Tibial nerve (tissue), 3 donors: ENCODE results near the gene PBLD.

Source experiments
- CTCF ChIP-seq, 5 experiments: fragments of 200-600 bp in 3 of 5; fragments of 450-650 bp in 2 of 5; sonication (generic) in 3 of 5; IDR thresholded peaks; one replicate each; pipeline ENCODE4 v1.5.1; 2016 to 2019; ENCODE audit warnings: antibody characterized with exemption in 5 of 5, mild to moderate bottlenecking in 3 of 5, moderate library complexity in 2 of 5
- POLR2A ChIP-seq, 2 donors: fragments of 450-650 bp; IDR thresholded peaks; one replicate each; pipeline ENCODE4 v1.6.1; 2017; ENCODE audit warnings: antibody characterized with exemption in 2 of 2, mild to moderate bottlenecking in 2 of 2, moderate library complexity in 2 of 2

- TF ChIP-seq POLR2A (IDR thresholded peaks at IDR 0.05) (no peak), CTCF (IDR thresholded peaks at IDR 0.05) (no peak)
Measured at GRCh38 chr10:68242051-68242450, 90.7 kb downstream of the PBLD start.
